SK-N-SH (cell line): Measurements from ENCODE around the gene ABHD3.

Experiments used
- CTCF ChIP-seq: fragments of 200-600 bp; sonication (generic); IDR thresholded peaks from 2 replicates; pipeline ENCODE4 v1.6.1; 2017; ENCODE audit warnings: antibody characterized with exemption, mild to moderate bottlenecking, moderate library complexity
- EP300 ChIP-seq, 2 experiments: IDR thresholded peaks; 2 replicates each; pipeline versions ENCODE4 v1.4.0 to v1.6.1; 2012; ENCODE audit warnings: borderline replicate concordance in 1 of 2, low read depth in 1 of 2, low read length in 1 of 2
- MAX ChIP-seq: IDR thresholded peaks from 2 replicates; pipeline ENCODE4 v1.4.0; 2012; ENCODE audit warnings: low read depth
- POLR2AphosphoS5 ChIP-seq: IDR thresholded peaks from 2 replicates; pipeline ENCODE4 v1.6.1; 2012; ENCODE audit warnings: low read depth, low read length
- SMC3 ChIP-seq: IDR thresholded peaks from 2 replicates; pipeline ENCODE4 v1.6.1; 2012; ENCODE audit warnings: low read depth, low read length, improper control_type of control experiment
- YY1 ChIP-seq: IDR thresholded peaks from 2 replicates; pipeline ENCODE4 v1.4.0; 2012; ENCODE audit warnings: low read depth, mild to moderate bottlenecking

GRCh38 chr18:21680161-21680560 lies 24.4 kb downstream of the ABHD3 start:
- TF ChIP-seq EP300 (IDR thresholded peaks at IDR 0.05; ENCODE audit: borderline replicate concordance in 1 of 2, low read depth in 1 of 2, low read length in 1 of 2), result no peak
- no peak for TF ChIP-seq YY1
- TF ChIP-seq MAX, result no peak
- TF ChIP-seq CTCF, result no peak
- no peak for TF ChIP-seq SMC3
- no peak for TF ChIP-seq POLR2AphosphoS5
